Measurements from ENCODE around the gene ANGPTL8. TPM values are rescaled to one million over a fixed set of nuclear protein-coding genes. Genes with fewer than 3 reads are reported as not detected.

The ANGPTL8 gene
- total RNA-seq, 1 donor from 2014 or later: not detected

DNA sequence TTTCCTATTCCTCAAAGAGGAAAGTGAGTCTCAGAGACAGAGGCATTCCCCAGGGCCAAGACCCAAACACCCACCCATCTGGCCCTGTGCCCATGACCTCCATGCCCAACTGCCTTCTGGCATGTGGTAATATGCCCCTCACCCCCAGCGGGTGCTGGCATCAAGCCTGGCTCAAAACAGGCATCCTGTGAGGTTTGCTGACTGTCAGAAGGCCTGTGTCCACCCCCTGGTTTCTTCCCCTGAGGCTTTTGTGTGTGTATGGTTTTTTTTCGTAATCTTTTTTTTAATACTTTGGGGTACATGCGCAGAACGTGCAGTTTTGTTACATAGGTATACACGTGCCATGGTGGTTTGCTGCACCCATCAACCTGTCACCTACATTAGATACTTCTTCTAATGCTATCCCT lies 34.5 kb upstream of the ANGPTL8 start:
- Mint-ChIP-seq H3K27ac (ENCODE audit: unreplicated experiment) (peak overlapping the region; percentile 95), H3K4me3 (ENCODE audit: unreplicated experiment) (no peak overlapping the region), H3K36me3 (ENCODE audit: unreplicated experiment) (peaks cover 9% of the 10 kb centered on the region), H3K27me3 (ENCODE audit: unreplicated experiment) (no peaks in the 10 kb centered on the region), H3K9me3 (ENCODE audit: unreplicated experiment) (no peaks in the 10 kb centered on the region), H3K4me1 (ENCODE audit: unreplicated experiment) (peaks cover 37% of the 10 kb centered on the region)
- TF ChIP-seq CTCF (IDR thresholded peaks at IDR 0.05): no peak
- peak; percentile 90 for DNase-seq (ENCODE audit: extremely low spot score, unreplicated experiment)

DNA sequence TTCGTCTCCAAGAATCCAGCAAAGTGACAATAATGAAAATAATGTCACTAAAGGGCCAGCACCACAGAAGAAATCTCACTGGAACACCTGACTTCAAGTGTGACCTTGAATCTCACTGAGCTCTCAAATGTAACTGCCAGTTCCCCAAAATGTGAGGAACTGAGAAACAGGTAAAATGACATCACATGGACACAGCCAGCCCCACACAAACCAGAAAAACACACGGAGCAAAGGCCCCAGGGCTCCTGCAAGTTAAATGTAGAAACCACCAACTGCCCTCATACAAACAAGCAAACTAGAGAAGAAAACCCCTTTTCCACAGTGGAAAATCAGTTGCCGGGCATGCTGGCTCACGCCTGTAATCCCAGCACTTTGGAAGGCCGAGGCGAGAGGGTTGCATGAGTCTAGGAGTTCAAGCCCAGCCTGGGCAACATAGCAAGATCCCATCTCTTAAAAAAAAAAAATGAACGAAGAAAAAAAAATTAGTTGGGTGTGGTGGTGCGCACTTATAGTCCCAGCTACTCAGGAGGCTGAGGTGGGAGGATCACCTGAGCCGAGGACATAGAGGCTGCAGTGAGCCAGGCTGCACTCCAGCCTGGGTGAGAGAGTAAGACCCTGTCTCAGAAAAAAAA lies 33.4 kb upstream of the ANGPTL8 start:
- Mint-ChIP-seq H3K9me3 (ENCODE audit: unreplicated experiment) (no peaks in the 10 kb centered on the region), H3K27ac (ENCODE audit: unreplicated experiment) (peak overlapping the region; percentile 73), H3K27me3 (ENCODE audit: unreplicated experiment) (no peaks in the 10 kb centered on the region), H3K36me3 (ENCODE audit: unreplicated experiment) (peaks cover 12% of the 10 kb centered on the region), H3K4me1 (ENCODE audit: unreplicated experiment) (peaks cover 37% of the 10 kb centered on the region), H3K4me3 (ENCODE audit: unreplicated experiment) (no peak overlapping the region)
- TF ChIP-seq CTCF (IDR thresholded peaks at IDR 0.05): no peak
- DNase-seq (ENCODE audit: extremely low spot score, unreplicated experiment): no peak

- Mint-ChIP-seq H3K36me3 (ENCODE audit: unreplicated experiment) (peaks cover 18% of the 10 kb centered on the region), H3K4me1 (ENCODE audit: unreplicated experiment) (peaks cover 25% of the 10 kb centered on the region), H3K27ac (ENCODE audit: unreplicated experiment) (no peak overlapping the region), H3K9me3 (ENCODE audit: unreplicated experiment) (no peaks in the 10 kb centered on the region), H3K4me3 (ENCODE audit: unreplicated experiment) (no peak overlapping the region), H3K27me3 (ENCODE audit: unreplicated experiment) (no peaks in the 10 kb centered on the region)
- no peak for DNase-seq (ENCODE audit: extremely low spot score, unreplicated experiment)
- no peak for TF ChIP-seq CTCF (IDR thresholded peaks at IDR 0.05)
These were observed 30.6 kb upstream of the ANGPTL8 start for GRCh38 chr19:11208561-11209471.

DNA sequence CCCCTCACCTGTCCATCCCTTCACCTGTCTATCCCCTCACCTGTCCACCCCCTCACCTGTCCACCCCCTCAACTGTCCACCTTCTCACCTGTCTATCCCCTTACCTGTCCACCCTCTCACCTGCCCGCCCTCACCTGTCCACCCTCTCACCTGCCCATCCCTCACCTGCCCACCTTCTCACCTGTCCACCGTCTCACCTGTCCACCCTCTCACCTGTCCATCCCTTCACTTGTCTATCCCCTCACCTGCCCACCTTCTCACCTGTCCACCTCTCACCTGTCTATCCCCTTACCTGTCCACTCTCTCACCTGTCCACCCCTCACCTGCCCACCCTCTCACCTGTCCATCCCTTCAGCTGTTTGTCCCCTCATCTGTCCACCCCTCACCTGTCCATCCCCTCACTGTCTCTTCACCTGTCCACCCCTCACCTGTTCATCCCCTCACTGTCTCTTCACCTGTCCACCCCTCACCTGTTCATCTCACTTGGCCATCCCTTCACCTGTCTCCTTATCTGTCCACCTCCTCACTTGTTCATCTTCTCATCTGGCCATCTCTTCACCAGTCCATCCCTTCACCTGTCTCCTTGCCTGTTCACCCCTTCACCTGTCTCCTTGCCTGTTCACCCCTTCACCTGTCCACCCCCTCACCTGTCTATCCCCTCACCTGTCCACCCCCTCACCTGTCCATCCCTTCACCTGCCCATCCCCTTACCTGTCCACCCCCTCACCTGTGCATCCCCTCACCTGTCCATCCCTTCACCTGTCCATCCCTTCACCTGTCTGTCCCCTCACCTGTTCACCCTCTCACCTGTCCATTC lies 29.4 kb upstream of the ANGPTL8 start:
- Mint-ChIP-seq H3K36me3 (ENCODE audit: unreplicated experiment) (peaks cover 21% of the 10 kb centered on the region), H3K9me3 (ENCODE audit: unreplicated experiment) (no peaks in the 10 kb centered on the region), H3K4me1 (ENCODE audit: unreplicated experiment) (peaks cover 13% of the 10 kb centered on the region), H3K27ac (ENCODE audit: unreplicated experiment) (no peak overlapping the region), H3K27me3 (ENCODE audit: unreplicated experiment) (no peaks in the 10 kb centered on the region), H3K4me3 (ENCODE audit: unreplicated experiment) (no peak overlapping the region)
- DNase-seq (ENCODE audit: extremely low spot score, unreplicated experiment): no peak
- TF ChIP-seq CTCF (IDR thresholded peaks at IDR 0.05): no peak

GRCh38 chr19:11210656-11210928 lies 28.8 kb upstream of the ANGPTL8 start:
- Mint-ChIP-seq H3K27me3 (ENCODE audit: unreplicated experiment) (no peaks in the 10 kb centered on the region), H3K36me3 (ENCODE audit: unreplicated experiment) (peaks cover 25% of the 10 kb centered on the region), H3K4me3 (ENCODE audit: unreplicated experiment) (no peak overlapping the region), H3K27ac (ENCODE audit: unreplicated experiment) (no peak overlapping the region), H3K4me1 (ENCODE audit: unreplicated experiment) (peaks cover 8% of the 10 kb centered on the region), H3K9me3 (ENCODE audit: unreplicated experiment) (no peaks in the 10 kb centered on the region)
- TF ChIP-seq CTCF (IDR thresholded peaks at IDR 0.05): no peak
- no peak for DNase-seq (ENCODE audit: extremely low spot score, unreplicated experiment)

All from osteocyte (in vitro differentiated cells).